Neural crest cell (in vitro differentiated cells): ENCODE results near the gene ARL4A. TPM values are rescaled to one million over a fixed set of nuclear protein-coding genes. Genes with fewer than 3 reads are reported as not detected.
"Not testable (repeated sequence)": the region's sequence is repeated elsewhere in the genome, so short reads cannot be mapped to it uniquely, and the experiment has no call there.

Experiments used
- DNase-seq: peaks from one replicate; pipeline ENCODE4 v3.0.0; 2021; ENCODE audit warnings: low read depth, mixed read lengths, low spot score
- H3K27ac Mint-ChIP-seq: one replicate; pipeline ENCODE4 v1.8.0; 2021; ENCODE audit warnings: mild to moderate bottlenecking, mixed read lengths; ENCODE audit not compliant: unreplicated experiment
- H3K27me3 Mint-ChIP-seq: 2 replicates; pipeline ENCODE4 v1.8.0; 2021; ENCODE audit warnings: low read depth, mild to moderate bottlenecking, mixed read lengths
- H3K36me3 Mint-ChIP-seq: 2 replicates; pipeline ENCODE4 v1.8.0; 2021; ENCODE audit warnings: low read depth, mild to moderate bottlenecking, mixed read lengths
- H3K4me1 Mint-ChIP-seq: 2 replicates; pipeline ENCODE4 v1.8.0; 2021; ENCODE audit warnings: mixed read lengths
- H3K4me3 Mint-ChIP-seq: one replicate; pipeline ENCODE4 v1.8.0; 2021; ENCODE audit warnings: mild to moderate bottlenecking, mixed read lengths
- H3K9me3 Mint-ChIP-seq: 2 replicates; pipeline ENCODE4 v1.8.0; 2021; ENCODE audit warnings: mixed read lengths
- total RNA-seq: library from RNA; stranded (reverse); gene quantifications from 2 replicates; pipeline ENCODE4 v1.2.1, GENCODE V29; 2021
- TF ChIP-seq, protein P1 (sequence below): fragments of 200-600 bp; sonication (generic); conservative IDR thresholded peaks from 2 replicates; pipeline ENCODE4 v1.5.0; 2021; ENCODE audit warnings: antibody characterized with exemption, mild to moderate bottlenecking

Gene ARL4A
- total RNA-seq, 1 donor from 2014 or later, result 71.1 TPM

DNA sequence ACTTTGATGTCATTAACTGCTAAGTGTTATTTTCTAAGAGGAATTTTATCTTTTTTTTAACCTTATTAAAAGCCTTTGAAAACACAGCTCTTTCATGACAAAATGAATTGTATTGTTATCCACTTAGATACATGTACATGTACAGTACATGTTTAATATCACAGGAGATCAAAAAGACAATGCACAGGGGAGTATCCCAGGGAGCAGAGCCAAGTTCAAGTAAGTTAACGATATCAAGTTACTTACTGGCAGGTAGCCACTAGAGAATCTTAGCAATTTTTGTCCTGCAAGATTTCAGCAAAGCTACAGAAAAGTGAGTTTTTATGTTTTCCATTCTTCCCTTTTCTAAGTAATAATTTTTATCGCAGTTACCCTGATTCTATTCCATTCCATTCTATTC lies 33.9 kb upstream of the ARL4A start:
- TF ChIP-seq, protein P1, sequence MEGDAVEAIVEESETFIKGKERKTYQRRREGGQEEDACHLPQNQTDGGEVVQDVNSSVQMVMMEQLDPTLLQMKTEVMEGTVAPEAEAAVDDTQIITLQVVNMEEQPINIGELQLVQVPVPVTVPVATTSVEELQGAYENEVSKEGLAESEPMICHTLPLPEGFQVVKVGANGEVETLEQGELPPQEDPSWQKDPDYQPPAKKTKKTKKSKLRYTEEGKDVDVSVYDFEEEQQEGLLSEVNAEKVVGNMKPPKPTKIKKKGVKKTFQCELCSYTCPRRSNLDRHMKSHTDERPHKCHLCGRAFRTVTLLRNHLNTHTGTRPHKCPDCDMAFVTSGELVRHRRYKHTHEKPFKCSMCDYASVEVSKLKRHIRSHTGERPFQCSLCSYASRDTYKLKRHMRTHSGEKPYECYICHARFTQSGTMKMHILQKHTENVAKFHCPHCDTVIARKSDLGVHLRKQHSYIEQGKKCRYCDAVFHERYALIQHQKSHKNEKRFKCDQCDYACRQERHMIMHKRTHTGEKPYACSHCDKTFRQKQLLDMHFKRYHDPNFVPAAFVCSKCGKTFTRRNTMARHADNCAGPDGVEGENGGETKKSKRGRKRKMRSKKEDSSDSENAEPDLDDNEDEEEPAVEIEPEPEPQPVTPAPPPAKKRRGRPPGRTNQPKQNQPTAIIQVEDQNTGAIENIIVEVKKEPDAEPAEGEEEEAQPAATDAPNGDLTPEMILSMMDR, result no peak
- H3K36me3 Mint-ChIP-seq, result no peaks in the 10 kb centered on the region
- H3K4me3 Mint-ChIP-seq, result no peak overlapping the region
- no peak overlapping the region for H3K27ac Mint-ChIP-seq
- no peaks in the 10 kb centered on the region for H3K9me3 Mint-ChIP-seq
- DNase-seq, result no peak
- no peaks in the 10 kb centered on the region for H3K27me3 Mint-ChIP-seq
- H3K4me1 Mint-ChIP-seq, result no peaks in the 10 kb centered on the region

DNA sequence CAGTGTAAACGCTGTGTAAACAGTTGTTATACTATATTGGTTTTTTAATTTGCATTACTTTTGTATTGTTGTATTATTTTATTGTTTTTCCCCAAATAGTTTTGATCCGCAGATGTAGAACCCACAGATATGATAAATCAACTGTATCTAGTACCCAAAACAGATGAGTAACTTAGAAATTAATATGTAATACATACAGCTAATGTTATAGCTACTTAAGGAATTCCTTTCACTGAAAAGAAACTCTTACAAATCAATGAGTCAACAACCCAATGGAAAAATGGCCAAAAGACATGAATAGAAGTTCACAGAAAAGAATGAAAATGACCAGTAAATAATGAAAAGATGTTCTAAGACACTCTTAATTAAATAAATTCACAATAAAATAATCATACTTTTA lies 32.3 kb upstream of the ARL4A start:
- H3K9me3 Mint-ChIP-seq, result no peaks in the 10 kb centered on the region
- H3K27ac Mint-ChIP-seq, result no peak overlapping the region
- no peak for DNase-seq
- H3K27me3 Mint-ChIP-seq, result no peaks in the 10 kb centered on the region
- TF ChIP-seq, protein P1, result no peak
- no peaks in the 10 kb centered on the region for H3K4me1 Mint-ChIP-seq
- H3K4me3 Mint-ChIP-seq, result no peak overlapping the region
- H3K36me3 Mint-ChIP-seq, result no peaks in the 10 kb centered on the region

DNA sequence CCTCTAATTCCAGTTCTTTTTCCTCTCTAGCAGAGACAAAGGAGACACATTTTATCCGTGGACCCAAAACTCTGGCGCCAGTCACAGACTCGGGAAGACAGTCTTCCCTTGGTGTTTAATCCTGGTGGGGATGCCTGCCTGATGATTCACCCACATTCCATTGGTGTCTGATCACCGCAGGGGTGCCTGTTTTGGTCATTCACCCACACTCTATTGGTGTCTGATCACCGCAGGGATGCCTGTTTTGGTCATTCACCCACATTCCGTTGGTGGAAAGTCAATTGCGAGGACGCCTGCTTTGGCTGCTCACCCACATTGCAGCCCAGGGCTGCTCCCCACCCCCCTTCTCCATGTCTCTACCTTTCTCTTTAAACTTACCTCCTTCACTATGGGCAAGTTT lies 27.0 kb upstream of the ARL4A start:
- H3K4me1 Mint-ChIP-seq, DNase-seq, H3K27ac Mint-ChIP-seq, H3K36me3 Mint-ChIP-seq, H3K4me3 Mint-ChIP-seq, H3K27me3 Mint-ChIP-seq, H3K9me3 Mint-ChIP-seq: not testable (repeated sequence)

DNA sequence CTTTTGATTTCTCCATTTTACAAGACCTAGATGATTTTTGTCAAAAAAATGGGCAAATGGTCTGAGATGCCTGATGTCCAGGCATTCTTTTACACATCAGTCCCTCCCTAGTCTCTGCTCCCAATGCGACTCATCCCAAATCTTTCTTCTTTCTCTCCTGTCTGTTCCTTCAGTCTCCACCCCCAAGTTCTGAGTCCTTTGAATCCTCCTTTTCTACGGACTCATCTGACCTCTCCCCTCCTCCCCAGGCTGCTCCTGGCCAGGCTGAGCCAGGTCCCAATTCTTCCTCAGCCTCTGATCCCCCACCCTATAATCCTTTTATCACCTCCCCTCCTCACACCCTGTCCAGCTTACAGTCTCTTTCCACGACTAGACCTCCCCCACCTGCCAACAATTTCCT lies 26.4 kb upstream of the ARL4A start:
- not testable (repeated sequence) for H3K4me3 Mint-ChIP-seq, H3K36me3 Mint-ChIP-seq, DNase-seq, H3K27ac Mint-ChIP-seq, H3K9me3 Mint-ChIP-seq, H3K27me3 Mint-ChIP-seq, H3K4me1 Mint-ChIP-seq

DNA sequence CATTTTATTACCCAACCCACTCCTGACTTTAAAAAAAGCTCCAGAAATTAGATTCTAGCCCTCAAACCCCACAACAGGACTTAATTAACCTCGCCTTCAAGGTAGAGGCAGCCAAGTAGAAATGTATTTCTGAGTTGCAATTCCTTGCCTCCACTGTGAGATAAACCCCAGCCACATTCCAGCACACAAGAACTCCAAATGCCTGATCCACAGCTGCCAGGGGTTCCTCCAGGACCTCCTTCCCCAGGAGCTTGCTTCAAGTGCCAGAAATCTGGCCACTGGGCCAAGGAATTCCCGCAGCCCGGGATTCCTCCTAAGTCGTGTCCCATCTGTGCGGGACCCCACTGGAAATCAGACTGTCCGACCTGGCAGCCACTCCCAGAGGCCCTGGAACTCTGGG lies 25.9 kb upstream of the ARL4A start:
- H3K27ac Mint-ChIP-seq, result no peak overlapping the region
- no peaks in the 10 kb centered on the region for H3K27me3 Mint-ChIP-seq
- no peak for DNase-seq
- H3K9me3 Mint-ChIP-seq, result no peaks in the 10 kb centered on the region
- H3K4me3 Mint-ChIP-seq, result no peak overlapping the region
- H3K36me3 Mint-ChIP-seq, result no peaks in the 10 kb centered on the region
- H3K4me1 Mint-ChIP-seq, result no peaks in the 10 kb centered on the region
- TF ChIP-seq, protein P1, result no peak

DNA sequence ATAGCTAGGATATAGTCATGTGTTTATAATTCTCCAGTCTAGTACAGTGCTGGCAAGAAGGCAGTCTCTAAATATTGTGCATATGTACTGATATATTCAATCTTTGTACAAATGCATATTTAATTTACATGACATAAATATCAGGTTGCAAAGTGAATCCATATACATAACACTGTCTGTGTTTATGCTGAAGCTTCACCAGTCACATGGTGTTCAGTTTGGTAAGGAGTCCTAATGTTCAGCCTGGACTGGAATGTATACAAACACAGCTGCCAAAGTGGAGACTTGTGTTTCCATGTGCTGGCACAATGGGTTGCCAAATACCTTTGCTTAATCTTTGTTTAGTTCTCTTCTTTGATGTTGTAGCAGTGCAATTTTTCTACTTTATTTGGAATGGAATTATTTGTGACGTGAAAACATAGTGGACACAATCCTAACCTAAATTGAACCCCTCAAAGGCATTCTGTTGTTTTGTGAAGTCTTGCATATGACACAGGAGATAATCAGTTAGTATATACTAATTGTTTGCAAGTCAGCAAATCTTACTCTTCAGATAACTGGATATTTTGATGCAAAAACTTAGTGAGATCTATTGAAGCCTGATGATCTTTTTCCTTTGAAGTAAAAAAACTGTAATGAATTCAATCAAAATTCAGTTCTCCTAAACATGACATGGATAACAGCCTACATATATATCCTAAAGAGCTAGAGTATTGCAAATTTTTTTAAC lies 17.3 kb upstream of the ARL4A start:
- H3K36me3 Mint-ChIP-seq, result no peaks in the 10 kb centered on the region
- H3K4me1 Mint-ChIP-seq, result no peaks in the 10 kb centered on the region
- H3K9me3 Mint-ChIP-seq, result no peaks in the 10 kb centered on the region
- H3K27ac Mint-ChIP-seq, result no peak overlapping the region
- no peak for DNase-seq
- TF ChIP-seq, protein P1, result no peak
- H3K27me3 Mint-ChIP-seq, result no peaks in the 10 kb centered on the region
- no peak overlapping the region for H3K4me3 Mint-ChIP-seq
